GM06990 (cell line): ENCODE results near the gene NAV1.
"Not testable (repeated sequence)": the region's sequence is repeated elsewhere in the genome, so short reads cannot be mapped to it uniquely, and the experiment has no call there.

ENCODE experiments used
- DNase-seq: peaks from one replicate; pipeline ENCODE4 v3.0.0-alpha.2; 2011; ENCODE audit not compliant: insufficient read length; ENCODE audit errors: extremely low read depth
- H3K27me3 ChIP-seq: replicated peaks from 2 replicates; pipeline ENCODE4 v1.6.0; 2011; ENCODE audit warnings: low read length; ENCODE audit not compliant: control insufficient read depth, insufficient read depth
- H3K36me3 ChIP-seq: 2 replicates; pipeline ENCODE4 v1.5.1; 2011; ENCODE audit warnings: low read length; ENCODE audit not compliant: control insufficient read depth, insufficient read depth
- H3K4me3 ChIP-seq: replicated peaks from 2 replicates; pipeline ENCODE4 v1.5.1; 2011; ENCODE audit warnings: low read depth, mild to moderate bottlenecking, control low read depth, low read length
- CTCF ChIP-seq: IDR thresholded peaks from 2 replicates; pipeline ENCODE4 v1.5.1; 2011; ENCODE audit warnings: low read length, control low read depth, mild to moderate bottlenecking, inconsistent platforms; ENCODE audit not compliant: insufficient read depth, poor library complexity, severe bottlenecking

The NAV1 gene, protein sequence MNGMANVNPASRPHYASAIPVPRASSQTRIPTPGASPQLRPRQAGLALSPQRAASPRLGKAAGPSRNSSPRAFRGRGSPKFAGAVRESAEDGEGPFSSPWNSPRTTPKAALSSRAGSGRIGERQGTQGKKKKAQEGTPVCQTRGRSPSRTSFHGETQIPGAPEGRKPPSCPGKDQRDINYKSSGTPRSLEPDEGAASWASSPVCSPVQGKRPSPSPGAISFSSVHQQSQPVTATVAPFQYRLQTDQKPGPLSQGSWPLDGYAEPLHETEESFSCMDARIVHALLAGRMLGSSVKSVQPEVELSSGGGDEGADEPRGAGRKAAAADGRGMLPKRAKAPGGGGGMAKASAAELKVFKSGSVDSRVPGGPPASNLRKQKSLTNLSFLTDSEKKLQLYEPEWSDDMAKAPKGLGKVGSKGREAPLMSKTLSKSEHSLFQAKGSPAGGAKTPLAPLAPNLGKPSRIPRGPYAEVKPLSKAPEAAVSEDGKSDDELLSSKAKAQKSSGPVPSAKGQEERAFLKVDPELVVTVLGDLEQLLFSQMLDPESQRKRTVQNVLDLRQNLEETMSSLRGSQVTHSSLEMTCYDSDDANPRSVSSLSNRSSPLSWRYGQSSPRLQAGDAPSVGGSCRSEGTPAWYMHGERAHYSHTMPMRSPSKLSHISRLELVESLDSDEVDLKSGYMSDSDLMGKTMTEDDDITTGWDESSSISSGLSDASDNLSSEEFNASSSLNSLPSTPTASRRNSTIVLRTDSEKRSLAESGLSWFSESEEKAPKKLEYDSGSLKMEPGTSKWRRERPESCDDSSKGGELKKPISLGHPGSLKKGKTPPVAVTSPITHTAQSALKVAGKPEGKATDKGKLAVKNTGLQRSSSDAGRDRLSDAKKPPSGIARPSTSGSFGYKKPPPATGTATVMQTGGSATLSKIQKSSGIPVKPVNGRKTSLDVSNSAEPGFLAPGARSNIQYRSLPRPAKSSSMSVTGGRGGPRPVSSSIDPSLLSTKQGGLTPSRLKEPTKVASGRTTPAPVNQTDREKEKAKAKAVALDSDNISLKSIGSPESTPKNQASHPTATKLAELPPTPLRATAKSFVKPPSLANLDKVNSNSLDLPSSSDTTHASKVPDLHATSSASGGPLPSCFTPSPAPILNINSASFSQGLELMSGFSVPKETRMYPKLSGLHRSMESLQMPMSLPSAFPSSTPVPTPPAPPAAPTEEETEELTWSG (N-terminal part only)

GRCh38 chr1:201538612-201539551 is at the start of gene NAV1:
Gene NAV1, plus strand, starts transcription at chr1:201539127. Its CDS starts 83,758 bp downstream, at chr1:201622885.
- DNase-seq: no peak
- H3K36me3 ChIP-seq: no peaks in the 10 kb centered on the region
- peak within 1 kb of the TSS; percentile 50 for H3K4me3 ChIP-seq
- no peak for TF ChIP-seq CTCF
- peaks cover 5% of the 10 kb centered on the region for H3K27me3 ChIP-seq

- Histone ChIP-seq H3K36me3 (peaks cover 17% of the 10 kb centered on the region), H3K4me3 (no peak overlapping the region), H3K27me3 (no peaks in the 10 kb centered on the region)
- no peak for TF ChIP-seq CTCF
- no peak for DNase-seq
Observed at GRCh38 chr1:201489643-201490261, 49.2 kb upstream of the NAV1 start.

DNA sequence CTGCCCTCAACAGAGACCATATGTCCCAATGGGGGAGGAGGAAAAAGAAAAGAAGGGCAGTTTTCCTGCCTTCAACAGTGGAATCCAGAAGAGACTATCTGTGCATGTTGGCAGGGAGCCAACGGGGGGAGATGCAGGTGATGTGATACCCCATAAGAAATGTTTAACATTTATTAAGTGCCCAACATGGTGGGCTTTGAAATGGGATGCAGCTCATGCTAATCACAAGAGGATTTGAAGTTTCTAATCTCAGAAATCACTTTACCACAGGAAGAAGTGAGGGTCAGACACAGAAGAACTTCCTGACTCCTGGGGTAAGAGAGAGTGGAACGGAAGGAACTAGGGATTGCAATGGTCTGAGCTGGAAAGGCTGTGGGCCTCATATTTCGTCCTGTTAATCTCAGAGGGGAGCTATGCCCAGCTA is 48.2 kb upstream of the NAV1 start:
- Histone ChIP-seq H3K4me3 (no peak overlapping the region), H3K27me3 (no peaks in the 10 kb centered on the region), H3K36me3 (peaks cover 19% of the 10 kb centered on the region)
- no peak for TF ChIP-seq CTCF
- no peak for DNase-seq

DNA sequence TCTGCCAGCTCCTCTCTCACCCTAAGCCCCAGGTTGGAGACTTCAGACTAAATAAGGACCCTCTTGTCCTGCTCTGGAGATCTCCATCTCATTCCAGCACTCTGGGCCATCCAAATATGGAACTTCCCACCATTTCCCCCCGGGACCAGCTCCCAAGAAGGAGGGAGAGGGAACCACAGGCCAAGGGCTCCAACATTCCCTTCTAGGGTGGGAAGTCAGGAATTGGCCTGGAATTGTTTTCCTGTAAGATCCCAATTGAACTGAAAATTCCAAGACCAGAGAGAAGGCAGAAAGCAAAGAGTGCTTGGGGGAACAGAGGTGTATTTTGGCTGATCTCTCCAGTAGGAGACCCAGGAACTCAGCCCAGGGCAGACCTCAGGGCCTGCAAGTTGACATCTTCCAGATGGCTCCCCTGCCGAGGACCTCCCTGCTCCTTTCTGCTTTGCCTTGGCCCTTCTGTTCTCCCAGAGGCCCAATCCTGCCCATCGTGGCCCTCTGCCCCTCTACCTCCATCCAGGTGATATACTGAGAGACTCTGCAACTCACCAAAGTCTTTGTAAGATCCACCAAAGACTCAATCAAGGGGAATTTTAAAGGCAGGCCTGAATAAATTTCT is 46.9 kb upstream of the NAV1 start:
- TF ChIP-seq CTCF: no peak
- no peak overlapping the region for H3K4me3 ChIP-seq
- H3K27me3 ChIP-seq: no peaks in the 10 kb centered on the region
- H3K36me3 ChIP-seq: peaks cover 17% of the 10 kb centered on the region
- DNase-seq: no peak

DNA sequence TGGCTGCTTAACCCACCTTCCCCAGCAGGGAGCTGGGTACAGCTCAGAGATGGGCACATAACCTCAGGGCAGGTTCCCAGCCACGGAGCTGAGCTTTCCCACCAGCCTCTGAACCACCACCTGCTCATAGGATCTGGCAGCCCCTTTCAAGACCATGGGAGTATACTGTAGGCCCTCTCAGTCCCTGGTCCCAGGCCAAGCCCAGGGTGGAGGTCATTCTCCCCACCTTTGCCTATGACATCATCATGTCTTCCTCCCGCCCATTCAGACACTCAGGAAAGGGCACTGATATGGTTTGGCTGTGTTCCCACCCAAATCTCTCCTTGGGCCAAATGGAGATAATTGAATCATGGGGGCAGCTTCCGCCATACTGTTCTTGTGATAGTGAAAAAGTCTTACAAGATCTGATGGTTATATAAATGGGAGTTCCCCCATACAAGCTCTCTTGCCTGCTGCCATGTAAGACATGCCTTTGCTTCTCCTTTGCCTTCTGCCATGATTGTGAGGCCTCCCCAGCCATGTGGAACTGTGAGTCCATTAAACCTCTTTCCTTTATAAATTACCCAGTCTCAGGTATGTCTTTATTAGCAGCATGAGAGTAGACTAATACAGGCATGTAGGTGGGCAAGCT is 45.8 kb upstream of the NAV1 start:
- DNase-seq, H3K27me3 ChIP-seq, H3K4me3 ChIP-seq: not testable (repeated sequence)
- peaks cover 15% of the 10 kb centered on the region for H3K36me3 ChIP-seq
